ENCODE measurements around the gene ZNF646. TPM values are rescaled to one million over a fixed set of nuclear protein-coding genes. Genes with fewer than 3 reads are reported as not detected.

Gene ZNF646
- total and polyA plus RNA-seq, 2 of the 13 experiments (the other 11 are each of a cell fraction or from before 2014, with no cell fraction given) = 3.4 to 10.9 TPM

DNA sequence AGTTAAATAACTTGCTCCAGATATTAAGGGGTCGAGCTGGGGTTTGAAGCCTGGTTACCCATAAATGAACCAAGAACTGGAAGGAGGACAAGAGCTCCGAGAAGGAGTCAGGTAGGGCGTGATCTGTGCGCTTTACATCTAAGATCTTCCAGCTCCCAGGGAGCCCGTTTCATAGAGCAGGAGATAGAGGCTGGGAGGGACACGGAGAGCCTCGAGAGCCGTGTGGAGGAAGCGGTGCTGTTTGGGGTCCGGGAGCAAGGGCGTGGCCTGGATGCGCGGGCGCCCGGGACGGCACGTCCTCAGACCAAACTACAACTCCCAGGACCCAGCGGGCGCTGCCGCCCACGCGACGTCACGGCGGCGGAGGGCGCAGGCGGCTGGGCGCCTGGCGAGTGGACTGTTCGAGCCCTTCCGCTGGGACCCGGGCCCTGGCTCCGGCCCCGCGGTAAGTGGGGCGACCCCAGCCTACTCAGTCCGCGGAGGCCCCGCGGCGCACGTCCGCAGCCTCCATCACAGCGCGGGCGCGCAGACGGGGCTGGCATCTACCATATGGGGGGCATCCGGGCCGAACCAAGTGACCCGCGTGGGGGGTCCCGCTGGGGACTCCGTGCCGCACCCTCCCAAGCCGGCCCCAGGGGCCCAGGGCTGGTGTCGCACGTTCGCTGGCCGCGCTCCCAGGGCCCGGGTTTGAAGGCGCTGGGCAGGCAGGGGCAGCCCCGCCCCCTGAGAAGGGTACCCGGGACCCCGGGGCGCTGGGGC, 34.0 kb downstream of the ZNF646 start, which contains the start of gene BCKDK (continued):
- TF ChIP-seq, protein P1, sequence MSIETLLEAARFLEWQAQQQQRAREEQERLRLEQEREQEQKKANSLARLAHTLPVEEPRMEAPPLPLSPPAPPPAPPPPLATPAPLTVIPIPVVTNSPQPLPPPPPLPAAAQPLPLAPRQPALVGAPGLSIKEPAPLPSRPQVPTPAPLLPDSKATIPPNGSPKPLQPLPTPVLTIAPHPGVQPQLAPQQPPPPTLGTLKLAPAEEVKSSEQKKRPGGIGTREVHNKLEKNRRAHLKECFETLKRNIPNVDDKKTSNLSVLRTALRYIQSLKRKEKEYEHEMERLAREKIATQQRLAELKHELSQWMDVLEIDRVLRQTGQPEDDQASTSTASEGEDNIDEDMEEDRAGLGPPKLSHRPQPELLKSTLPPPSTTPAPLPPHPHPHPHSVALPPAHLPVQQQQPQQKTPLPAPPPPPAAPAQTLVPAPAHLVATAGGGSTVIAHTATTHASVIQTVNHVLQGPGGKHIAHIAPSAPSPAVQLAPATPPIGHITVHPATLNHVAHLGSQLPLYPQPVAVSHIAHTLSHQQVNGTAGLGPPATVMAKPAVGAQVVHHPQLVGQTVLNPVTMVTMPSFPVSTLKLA (IDR thresholded peaks at IDR 0.05) = no peak
- TF ChIP-seq IKZF4 (CRISPR knock-in tag; IDR thresholded peaks at IDR 0.05; ENCODE audit: borderline replicate concordance, low read depth, not compliant biosample characterization) (no peak), MIER2 (CRISPR knock-in tag; IDR thresholded peaks at IDR 0.05) (no peak), NCOA5 (CRISPR knock-in tag; IDR thresholded peaks at IDR 0.05) (no peak), AKAP8 (CRISPR knock-in tag; IDR thresholded peaks at IDR 0.05) (no peak), ZNF337 (CRISPR knock-in tag; IDR thresholded peaks at IDR 0.05; ENCODE audit: borderline replicate concordance, low read depth) (peak; percentile 52; the same call in 1 of the 2 replicates), PHF5A (CRISPR knock-in tag; IDR thresholded peaks at IDR 0.05; ENCODE audit: low read depth, unreplicated experiment) (no peak), XBP1 (CRISPR knock-in tag; IDR thresholded peaks at IDR 0.05) (no peak), ZNF549 (CRISPR knock-in tag; IDR thresholded peaks at IDR 0.05) (no peak), ZNF44 (CRISPR knock-in tag; IDR thresholded peaks at IDR 0.05) (no peak), ARNTL (CRISPR knock-in tag; IDR thresholded peaks at IDR 0.05) (peak; percentile 75), NCOA1 (CRISPR knock-in tag; IDR thresholded peaks at IDR 0.05) (no peak), ELF1 (CRISPR knock-in tag; IDR thresholded peaks at IDR 0.05) (peak; percentile 42), ZNF678 (CRISPR knock-in tag; IDR thresholded peaks at IDR 0.05) (no peak), HOXA5 (CRISPR knock-in tag; IDR thresholded peaks at IDR 0.05) (no peak)
- TF ChIP-seq, protein P2, sequence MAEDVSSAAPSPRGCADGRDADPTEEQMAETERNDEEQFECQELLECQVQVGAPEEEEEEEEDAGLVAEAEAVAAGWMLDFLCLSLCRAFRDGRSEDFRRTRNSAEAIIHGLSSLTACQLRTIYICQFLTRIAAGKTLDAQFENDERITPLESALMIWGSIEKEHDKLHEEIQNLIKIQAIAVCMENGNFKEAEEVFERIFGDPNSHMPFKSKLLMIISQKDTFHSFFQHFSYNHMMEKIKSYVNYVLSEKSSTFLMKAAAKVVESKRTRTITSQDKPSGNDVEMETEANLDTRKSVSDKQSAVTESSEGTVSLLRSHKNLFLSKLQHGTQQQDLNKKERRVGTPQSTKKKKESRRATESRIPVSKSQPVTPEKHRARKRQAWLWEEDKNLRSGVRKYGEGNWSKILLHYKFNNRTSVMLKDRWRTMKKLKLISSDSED (CRISPR knock-in tag; IDR thresholded peaks at IDR 0.05) = peak; percentile 93; the same call in 1 of the 2 replicates
- TF ChIP-seq, protein P3, sequence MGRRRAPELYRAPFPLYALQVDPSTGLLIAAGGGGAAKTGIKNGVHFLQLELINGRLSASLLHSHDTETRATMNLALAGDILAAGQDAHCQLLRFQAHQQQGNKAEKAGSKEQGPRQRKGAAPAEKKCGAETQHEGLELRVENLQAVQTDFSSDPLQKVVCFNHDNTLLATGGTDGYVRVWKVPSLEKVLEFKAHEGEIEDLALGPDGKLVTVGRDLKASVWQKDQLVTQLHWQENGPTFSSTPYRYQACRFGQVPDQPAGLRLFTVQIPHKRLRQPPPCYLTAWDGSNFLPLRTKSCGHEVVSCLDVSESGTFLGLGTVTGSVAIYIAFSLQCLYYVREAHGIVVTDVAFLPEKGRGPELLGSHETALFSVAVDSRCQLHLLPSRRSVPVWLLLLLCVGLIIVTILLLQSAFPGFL (CRISPR knock-in tag; IDR thresholded peaks at IDR 0.05) = no peak
- TF ChIP-seq, protein P4, sequence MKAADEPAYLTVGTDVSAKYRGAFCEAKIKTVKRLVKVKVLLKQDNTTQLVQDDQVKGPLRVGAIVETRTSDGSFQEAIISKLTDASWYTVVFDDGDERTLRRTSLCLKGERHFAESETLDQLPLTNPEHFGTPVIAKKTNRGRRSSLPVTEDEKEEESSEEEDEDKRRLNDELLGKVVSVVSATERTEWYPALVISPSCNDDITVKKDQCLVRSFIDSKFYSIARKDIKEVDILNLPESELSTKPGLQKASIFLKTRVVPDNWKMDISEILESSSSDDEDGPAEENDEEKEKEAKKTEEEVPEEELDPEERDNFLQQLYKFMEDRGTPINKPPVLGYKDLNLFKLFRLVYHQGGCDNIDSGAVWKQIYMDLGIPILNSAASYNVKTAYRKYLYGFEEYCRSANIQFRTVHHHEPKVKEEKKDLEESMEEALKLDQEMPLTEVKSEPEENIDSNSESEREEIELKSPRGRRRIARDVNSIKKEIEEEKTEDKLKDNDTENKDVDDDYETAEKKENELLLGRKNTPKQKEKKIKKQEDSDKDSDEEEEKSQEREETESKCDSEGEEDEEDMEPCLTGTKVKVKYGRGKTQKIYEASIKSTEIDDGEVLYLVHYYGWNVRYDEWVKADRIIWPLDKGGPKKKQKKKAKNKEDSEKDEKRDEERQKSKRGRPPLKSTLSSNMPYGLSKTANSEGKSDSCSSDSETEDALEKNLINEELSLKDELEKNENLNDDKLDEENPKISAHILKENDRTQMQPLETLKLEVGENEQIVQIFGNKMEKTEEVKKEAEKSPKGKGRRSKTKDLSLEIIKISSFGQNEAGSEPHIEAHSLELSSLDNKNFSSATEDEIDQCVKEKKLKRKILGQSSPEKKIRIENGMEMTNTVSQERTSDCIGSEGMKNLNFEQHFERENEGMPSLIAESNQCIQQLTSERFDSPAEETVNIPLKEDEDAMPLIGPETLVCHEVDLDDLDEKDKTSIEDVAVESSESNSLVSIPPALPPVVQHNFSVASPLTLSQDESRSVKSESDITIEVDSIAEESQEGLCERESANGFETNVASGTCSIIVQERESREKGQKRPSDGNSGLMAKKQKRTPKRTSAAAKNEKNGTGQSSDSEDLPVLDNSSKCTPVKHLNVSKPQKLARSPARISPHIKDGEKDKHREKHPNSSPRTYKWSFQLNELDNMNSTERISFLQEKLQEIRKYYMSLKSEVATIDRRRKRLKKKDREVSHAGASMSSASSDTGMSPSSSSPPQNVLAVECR (CRISPR knock-in tag; IDR thresholded peaks at IDR 0.05; ENCODE audit: borderline replicate concordance) = peak; percentile 91
- TF ChIP-seq, protein P5, sequence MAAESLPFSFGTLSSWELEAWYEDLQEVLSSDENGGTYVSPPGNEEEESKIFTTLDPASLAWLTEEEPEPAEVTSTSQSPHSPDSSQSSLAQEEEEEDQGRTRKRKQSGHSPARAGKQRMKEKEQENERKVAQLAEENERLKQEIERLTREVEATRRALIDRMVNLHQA (CRISPR knock-in tag; IDR thresholded peaks at IDR 0.05) = no peak
- TF ChIP-seq, protein P6, sequence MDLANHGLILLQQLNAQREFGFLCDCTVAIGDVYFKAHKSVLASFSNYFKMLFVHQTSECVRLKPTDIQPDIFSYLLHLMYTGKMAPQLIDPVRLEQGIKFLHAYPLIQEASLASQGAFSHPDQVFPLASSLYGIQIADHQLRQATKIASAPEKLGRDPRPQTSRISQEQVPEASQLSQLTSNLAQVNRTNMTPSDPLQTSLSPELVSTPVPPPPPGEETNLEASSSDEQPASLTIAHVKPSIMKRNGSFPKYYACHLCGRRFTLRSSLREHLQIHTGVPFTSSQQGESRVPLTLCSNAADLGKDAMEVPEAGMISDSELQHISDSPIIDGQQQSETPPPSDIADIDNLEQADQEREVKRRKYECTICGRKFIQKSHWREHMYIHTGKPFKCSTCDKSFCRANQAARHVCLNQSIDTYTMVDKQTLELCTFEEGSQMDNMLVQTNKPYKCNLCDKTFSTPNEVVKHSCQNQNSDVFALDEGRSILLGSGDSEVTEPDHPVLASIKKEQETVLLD (CRISPR knock-in tag; IDR thresholded peaks at IDR 0.05; ENCODE audit: low read depth) = no peak; the same call in 1 of the 2 replicates
